Adipocyte (in vitro differentiated cells): ENCODE results near the gene ZFPM1.
A peak's percentile ranks its signal among the peaks of the same experiment; 100 is the strongest.

ENCODE experiments used
- DNase-seq: peaks from one replicate; pipeline ENCODE4 v3.0.0-alpha.2; 2015; ENCODE audit warnings: low read depth
- H3K27me3 ChIP-seq: replicated peaks from 2 replicates; pipeline ENCODE4 v1.7.0; 2013; ENCODE audit warnings: mild to moderate bottlenecking, low read length, moderate library complexity; ENCODE audit not compliant: control insufficient read depth, insufficient read depth
- H3K36me3 ChIP-seq: 2 replicates; pipeline ENCODE4 v1.7.0; 2013; ENCODE audit warnings: low read length, mild to moderate bottlenecking, moderate library complexity; ENCODE audit not compliant: control insufficient read depth, insufficient read depth, severe bottlenecking
- H3K4me1 ChIP-seq: 2 replicates; pipeline ENCODE4 v1.7.0; 2013; ENCODE audit warnings: mild to moderate bottlenecking, low read length, moderate library complexity; ENCODE audit not compliant: control insufficient read depth, insufficient read depth
- H3K4me3 ChIP-seq: 2 replicates; pipeline ENCODE4 v1.7.0; 2013; ENCODE audit warnings: mild to moderate bottlenecking, low read length, moderate library complexity
- H3K9ac ChIP-seq: 2 replicates; pipeline ENCODE4 v1.7.0; 2013; ENCODE audit warnings: mild to moderate bottlenecking, low read length, moderate library complexity
- H3K9me3 ChIP-seq: 2 replicates; pipeline ENCODE4 v1.7.0; 2013; ENCODE audit warnings: mild to moderate bottlenecking, low read length, moderate library complexity; ENCODE audit not compliant: control insufficient read depth

ZFPM1 gene

GRCh38 chr16:88568710-88569613 lies 115.9 kb downstream of the ZFPM1 start:
- DNase-seq = no peak
- Histone ChIP-seq H3K9me3 (no peaks in the 10 kb centered on the region), H3K4me1 (peaks cover 22% of the 10 kb centered on the region), H3K9ac (peak overlapping the region; percentile 92), H3K27me3 (no peaks in the 10 kb centered on the region), H3K36me3 (peaks cover 8% of the 10 kb centered on the region), H3K4me3 (peak overlapping the region; percentile 96)

GRCh38 chr16:88569614-88569984 lies 116.5 kb downstream of the ZFPM1 start:
- DNase-seq = no peak
- Histone ChIP-seq H3K36me3 (peaks cover 8% of the 10 kb centered on the region), H3K4me3 (peak overlapping the region; percentile 96), H3K9me3 (no peaks in the 10 kb centered on the region), H3K4me1 (peaks cover 22% of the 10 kb centered on the region), H3K27me3 (no peaks in the 10 kb centered on the region), H3K9ac (peak overlapping the region; percentile 92)

GRCh38 chr16:88569985-88570690 lies 117.1 kb downstream of the ZFPM1 start, which contains the start of gene ZC3H18:
Gene ZC3H18, plus strand, starts transcription at chr16:88570403. Its CDS starts 6,721 bp downstream, at chr16:88577124.
- Histone ChIP-seq H3K9me3 (no peaks in the 10 kb centered on the region), H3K27me3 (no peaks in the 10 kb centered on the region), H3K4me3 (peak within 1 kb of the TSS; percentile 96), H3K4me1 (peaks cover 22% of the 10 kb centered on the region), H3K36me3 (peaks cover 9% of the 10 kb centered on the region), H3K9ac (peak within 1 kb of the TSS; percentile 92)
- peak; percentile 99 for DNase-seq

- peak; percentile 58 for DNase-seq
- Histone ChIP-seq H3K9ac (peak overlapping the region; percentile 91), H3K4me1 (peaks cover 22% of the 10 kb centered on the region), H3K27me3 (no peaks in the 10 kb centered on the region), H3K9me3 (no peaks in the 10 kb centered on the region), H3K36me3 (peaks cover 12% of the 10 kb centered on the region), H3K4me3 (peak overlapping the region; percentile 96)
These were observed 117.6 kb downstream of the ZFPM1 start for GRCh38 chr16:88570691-88571092.

- DNase-seq = no peak
- Histone ChIP-seq H3K4me3 (no peak overlapping the region), H3K9ac (no peak overlapping the region), H3K36me3 (peaks cover 43% of the 10 kb centered on the region), H3K4me1 (peaks cover 12% of the 10 kb centered on the region), H3K27me3 (no peaks in the 10 kb centered on the region), H3K9me3 (no peaks in the 10 kb centered on the region)
These were observed 122.2 kb downstream of the ZFPM1 start for GRCh38 chr16:88575251-88575650.

- no peaks in the 10 kb centered on the region for H3K27me3 ChIP-seq
- DNase-seq = no peak
- H3K4me1 ChIP-seq = peaks cover 9% of the 10 kb centered on the region
- no peak overlapping the region for H3K4me3 ChIP-seq
- no peak overlapping the region for H3K9ac ChIP-seq
- H3K36me3 ChIP-seq = peaks cover 53% of the 10 kb centered on the region
- no peaks in the 10 kb centered on the region for H3K9me3 ChIP-seq
These were observed 123.2 kb downstream of the ZFPM1 start for GRCh38 chr16:88576307-88576706.

- Histone ChIP-seq H3K4me1 (peaks cover under 1% of the 10 kb centered on the region), H3K9ac (no peak overlapping the region), H3K4me3 (no peak overlapping the region), H3K27me3 (no peaks in the 10 kb centered on the region), H3K36me3 (peaks cover 59% of the 10 kb centered on the region), H3K9me3 (no peaks in the 10 kb centered on the region)
- DNase-seq = no peak
These were observed 124.1 kb downstream of the ZFPM1 start for GRCh38 chr16:88577166-88577565.

- no peaks in the 10 kb centered on the region for H3K9me3 ChIP-seq
- no peaks in the 10 kb centered on the region for H3K4me1 ChIP-seq
- no peaks in the 10 kb centered on the region for H3K27me3 ChIP-seq
- no peak overlapping the region for H3K4me3 ChIP-seq
- H3K9ac ChIP-seq = no peak overlapping the region
- no peak for DNase-seq
- peaks cover 64% of the 10 kb centered on the region for H3K36me3 ChIP-seq
These were observed 125.6 kb downstream of the ZFPM1 start for GRCh38 chr16:88578446-88579313.

- H3K4me1 ChIP-seq = no peaks in the 10 kb centered on the region
- H3K9ac ChIP-seq = no peak overlapping the region
- no peaks in the 10 kb centered on the region for H3K9me3 ChIP-seq
- H3K4me3 ChIP-seq = no peak overlapping the region
- peaks cover 62% of the 10 kb centered on the region for H3K36me3 ChIP-seq
- no peaks in the 10 kb centered on the region for H3K27me3 ChIP-seq
- DNase-seq = no peak
These were observed 127.3 kb downstream of the ZFPM1 start for GRCh38 chr16:88580371-88580770.

- Histone ChIP-seq H3K9ac (no peak overlapping the region), H3K36me3 (peaks cover 61% of the 10 kb centered on the region), H3K9me3 (no peaks in the 10 kb centered on the region), H3K4me3 (no peak overlapping the region), H3K4me1 (no peaks in the 10 kb centered on the region), H3K27me3 (no peaks in the 10 kb centered on the region)
- no peak for DNase-seq
These were observed 128.0 kb downstream of the ZFPM1 start for GRCh38 chr16:88581033-88581432.
